Immature natural killer cell (primary cell): ENCODE results near the gene PCBP3. TPM values are rescaled to one million over a fixed set of nuclear protein-coding genes. Genes with fewer than 3 reads are reported as not detected.
"Not testable (repeated sequence)": the region's sequence is repeated elsewhere in the genome, so short reads cannot be mapped to it uniquely, and the experiment has no call there.

Source experiments
- DNase-seq, 3 donors: peaks; one replicate each; pipeline ENCODE4 v3.0.0; 2022; ENCODE audit warnings: mixed read lengths in 1 of 3
- H3K27ac Mint-ChIP-seq, 6 donors: one replicate each; pipeline ENCODE4 v1.8.0; 2020; ENCODE audit warnings: mixed read lengths in 6 of 6, mild to moderate bottlenecking in 5 of 6, inconsistent platforms in 4 of 6, moderate library complexity in 3 of 6
- H3K27me3 Mint-ChIP-seq, 3 donors: one replicate each; pipeline ENCODE4 v1.8.0; 2020 to 2021; ENCODE audit warnings: low read depth in 3 of 3, mild to moderate bottlenecking in 3 of 3, mixed read lengths in 3 of 3, moderate library complexity in 3 of 3, inconsistent platforms in 1 of 3
- H3K36me3 Mint-ChIP-seq, 3 donors: one replicate each; pipeline ENCODE4 v1.8.0; 2020; ENCODE audit warnings: mixed read lengths in 3 of 3, inconsistent platforms in 2 of 3, mild to moderate bottlenecking in 2 of 3
- H3K4me1 Mint-ChIP-seq, 2 donors: one replicate each; pipeline ENCODE4 v1.8.0; 2020; ENCODE audit warnings: inconsistent platforms in 2 of 2, mild to moderate bottlenecking in 2 of 2, mixed read lengths in 2 of 2, moderate library complexity in 1 of 2
- H3K4me3 Mint-ChIP-seq, 5 donors: one replicate each; pipeline ENCODE4 v1.8.0; 2020; ENCODE audit warnings: mild to moderate bottlenecking in 5 of 5, mixed read lengths in 5 of 5, inconsistent platforms in 3 of 5, moderate library complexity in 3 of 5
- H3K9me3 Mint-ChIP-seq, 6 donors: one replicate each; pipeline ENCODE4 v1.8.0; 2020; ENCODE audit warnings: mild to moderate bottlenecking in 6 of 6, mixed read lengths in 6 of 6, inconsistent platforms in 4 of 6, moderate library complexity in 3 of 6
- polyA plus RNA-seq, 3 donors: library from polyadenylated mRNA; unstranded; fragments of 300-500 nt; fragmentation: Illumina TruSeq; gene quantifications; one replicate each; pipeline ENCODE4 v1.2.3, GENCODE V29; 2021

PCBP3 gene
- polyA plus RNA-seq, 3 donors from 2014 or later, result 0.27 to 0.71 TPM; not detected in 1

DNA sequence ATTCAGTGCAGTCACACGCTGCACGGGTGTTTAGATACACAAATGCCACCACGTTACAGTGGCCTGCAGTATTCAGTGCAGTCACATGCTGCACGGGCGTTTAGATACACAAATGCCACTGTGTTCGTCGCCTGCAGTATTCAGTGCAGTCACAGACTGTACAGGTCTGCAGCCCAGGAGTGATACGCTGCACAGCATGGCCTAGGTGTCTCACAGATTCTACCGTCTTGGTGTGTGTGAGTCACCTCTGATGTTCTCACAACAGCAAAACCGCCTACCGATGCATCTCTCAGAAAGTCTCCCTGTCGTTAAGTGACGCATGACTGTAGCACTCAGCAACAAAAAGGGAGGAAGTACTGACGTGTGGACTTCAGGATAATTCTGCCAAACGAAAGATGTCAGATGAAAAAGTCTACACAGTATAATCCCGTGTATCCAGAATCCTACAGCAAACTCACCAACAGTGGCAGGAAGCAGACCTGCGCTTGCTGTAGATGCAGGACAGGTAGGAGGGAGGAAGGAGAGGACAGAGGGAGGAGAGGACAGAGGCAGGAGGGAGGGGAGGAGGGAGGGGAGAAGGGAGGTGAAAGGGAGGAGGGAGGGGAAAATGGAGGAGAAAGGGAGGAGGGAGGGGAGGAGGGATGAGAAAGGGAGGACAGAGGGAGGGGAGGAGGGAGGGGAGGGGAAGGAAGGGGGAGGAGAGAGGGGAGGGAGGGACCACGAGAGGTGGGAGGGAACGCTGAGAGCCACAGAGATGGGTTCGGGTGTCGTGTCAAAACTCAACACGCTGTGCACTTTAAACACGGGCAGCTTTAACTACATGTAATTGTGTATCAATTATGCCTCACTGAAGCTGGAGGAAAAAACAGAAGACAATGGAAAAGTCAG lies 36.3 kb upstream of the PCBP3 start:
- Mint-ChIP-seq H3K4me3 (no peak overlapping the region), H3K27ac (no peak overlapping the region), H3K36me3 (peaks cover 7 to 14% (median 12%) of the 10 kb centered on the region in 3 donors), H3K9me3 (peaks cover 7 to 22% (median 16%) of the 10 kb centered on the region in 6 donors), H3K4me1 (no peaks in the 10 kb centered on the region), H3K27me3 (peaks cover 0 to 8% (median 5%) of the 10 kb centered on the region in 3 donors)
- DNase-seq, result no peak

DNA sequence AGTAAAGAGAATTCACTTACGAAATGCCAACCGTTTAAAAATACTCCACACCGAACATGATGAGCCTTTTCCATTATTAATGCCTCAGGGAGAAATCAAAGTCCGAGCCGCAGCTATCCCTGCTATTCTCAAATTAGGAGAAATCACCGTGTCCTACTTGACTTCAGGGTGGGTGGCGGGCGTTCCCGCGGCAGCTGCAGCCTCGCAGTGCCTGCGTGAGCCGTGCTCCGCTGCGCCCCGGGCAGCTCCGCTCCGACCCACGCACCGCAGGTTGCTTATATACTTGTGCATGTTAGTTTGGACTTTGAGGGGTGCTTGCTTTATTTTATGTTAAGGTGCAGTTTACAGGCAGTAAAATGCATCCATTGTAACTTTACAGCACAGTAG lies 35.6 kb upstream of the PCBP3 start:
- Mint-ChIP-seq H3K9me3 (peaks cover 5 to 16% (median 15%) of the 10 kb centered on the region in 6 donors), H3K27ac (no peak overlapping the region), H3K4me3 (no peak overlapping the region), H3K36me3 (peaks cover 7 to 14% (median 12%) of the 10 kb centered on the region in 3 donors), H3K27me3 (peaks cover 0 to 8% (median 5%) of the 10 kb centered on the region in 3 donors), H3K4me1 (no peaks in the 10 kb centered on the region)
- no peak for DNase-seq

DNA sequence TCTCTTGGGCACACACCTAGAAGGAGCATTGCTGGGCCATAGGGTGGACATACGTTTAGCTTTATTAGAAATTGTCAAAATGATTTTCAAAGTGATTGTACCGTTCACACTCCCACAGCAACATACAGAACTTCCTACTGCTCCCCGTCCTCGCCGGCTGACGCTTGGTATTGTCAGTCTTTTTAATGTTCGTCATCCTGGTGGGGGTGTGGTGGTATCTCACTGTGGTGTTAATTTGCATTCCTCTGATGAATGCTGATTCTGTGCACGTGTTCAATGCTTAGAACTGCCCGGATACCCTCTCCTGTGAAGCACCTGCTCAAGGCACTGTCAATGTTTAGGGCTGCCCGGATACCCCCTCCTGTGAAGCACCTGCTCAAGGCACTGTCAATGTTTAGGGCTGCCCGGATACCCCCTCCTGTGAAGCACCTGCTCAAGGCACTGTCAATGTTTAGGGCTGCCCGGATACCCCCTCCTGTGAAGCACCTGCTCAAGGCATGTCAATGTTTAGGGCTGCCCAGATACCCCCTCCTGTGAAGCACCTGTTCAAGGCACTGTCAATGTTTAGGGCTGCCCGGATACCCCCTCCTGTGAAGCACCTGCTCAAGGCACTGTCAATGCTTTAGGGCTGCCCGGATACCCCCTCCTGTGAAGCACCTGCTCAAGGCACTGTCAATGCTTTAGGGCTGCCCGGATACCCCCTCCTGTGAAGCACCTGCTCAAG lies 34.6 kb upstream of the PCBP3 start:
- H3K36me3 Mint-ChIP-seq, H3K4me1 Mint-ChIP-seq, DNase-seq, H3K27me3 Mint-ChIP-seq, H3K4me3 Mint-ChIP-seq, H3K9me3 Mint-ChIP-seq: not testable (repeated sequence)
- H3K27ac Mint-ChIP-seq, result peak overlapping the region in 1 of 6 donors; percentile 62

DNA sequence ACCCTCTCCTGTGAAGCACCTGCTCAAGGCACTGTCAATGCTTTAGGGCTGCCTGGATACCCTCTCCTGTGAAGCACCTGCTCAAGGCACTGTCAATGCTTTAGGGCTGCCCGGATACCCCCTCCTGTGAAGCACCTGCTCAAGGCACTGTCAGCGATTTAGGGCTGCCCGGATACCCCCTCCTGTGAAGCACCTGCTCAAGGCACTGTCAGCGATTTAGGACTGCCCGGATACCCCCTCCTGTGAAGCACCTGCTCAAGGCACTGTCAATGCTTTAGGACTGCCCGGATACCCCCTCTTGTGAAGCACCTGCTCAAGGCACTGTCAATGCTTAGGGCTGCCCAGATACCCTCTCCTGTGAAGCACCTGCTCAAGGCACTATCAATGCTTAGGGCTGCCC lies 33.9 kb upstream of the PCBP3 start:
- H3K4me1 Mint-ChIP-seq, H3K27ac Mint-ChIP-seq, H3K27me3 Mint-ChIP-seq, DNase-seq, H3K9me3 Mint-ChIP-seq, H3K4me3 Mint-ChIP-seq, H3K36me3 Mint-ChIP-seq: not testable (repeated sequence)

DNA sequence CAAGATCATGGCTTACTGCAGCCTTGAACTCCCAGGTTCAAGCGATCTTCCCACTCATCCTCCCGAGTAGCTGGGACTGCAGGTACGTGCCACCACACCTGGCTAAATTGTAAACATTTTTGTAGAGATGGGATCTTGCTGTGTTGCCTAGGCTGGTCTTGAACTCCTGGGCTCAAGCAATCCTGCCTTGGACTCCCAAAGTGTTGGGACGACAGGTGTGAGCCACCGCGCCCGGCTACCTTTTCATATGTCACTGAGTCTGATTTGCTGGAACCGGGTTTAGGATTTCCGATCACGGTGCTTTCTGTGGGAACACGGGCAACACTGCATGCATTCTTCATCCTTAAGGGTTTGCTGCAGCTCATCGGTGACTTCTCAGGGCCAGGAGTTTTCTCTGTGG lies 32.2 kb upstream of the PCBP3 start:
- peak overlapping the region in 1 of 6 donors; percentile 96 for H3K27ac Mint-ChIP-seq
- DNase-seq, result no peak
- H3K9me3 Mint-ChIP-seq, result no peaks in the 10 kb centered on the region
- no peaks in the 10 kb centered on the region for H3K36me3 Mint-ChIP-seq
- H3K4me1 Mint-ChIP-seq, result peaks cover 22 to 24% of the 10 kb centered on the region in 2 donors
- no peak overlapping the region for H3K4me3 Mint-ChIP-seq
- H3K27me3 Mint-ChIP-seq, result peaks cover 2 to 18% (median 7%) of the 10 kb centered on the region in 3 donors

DNA sequence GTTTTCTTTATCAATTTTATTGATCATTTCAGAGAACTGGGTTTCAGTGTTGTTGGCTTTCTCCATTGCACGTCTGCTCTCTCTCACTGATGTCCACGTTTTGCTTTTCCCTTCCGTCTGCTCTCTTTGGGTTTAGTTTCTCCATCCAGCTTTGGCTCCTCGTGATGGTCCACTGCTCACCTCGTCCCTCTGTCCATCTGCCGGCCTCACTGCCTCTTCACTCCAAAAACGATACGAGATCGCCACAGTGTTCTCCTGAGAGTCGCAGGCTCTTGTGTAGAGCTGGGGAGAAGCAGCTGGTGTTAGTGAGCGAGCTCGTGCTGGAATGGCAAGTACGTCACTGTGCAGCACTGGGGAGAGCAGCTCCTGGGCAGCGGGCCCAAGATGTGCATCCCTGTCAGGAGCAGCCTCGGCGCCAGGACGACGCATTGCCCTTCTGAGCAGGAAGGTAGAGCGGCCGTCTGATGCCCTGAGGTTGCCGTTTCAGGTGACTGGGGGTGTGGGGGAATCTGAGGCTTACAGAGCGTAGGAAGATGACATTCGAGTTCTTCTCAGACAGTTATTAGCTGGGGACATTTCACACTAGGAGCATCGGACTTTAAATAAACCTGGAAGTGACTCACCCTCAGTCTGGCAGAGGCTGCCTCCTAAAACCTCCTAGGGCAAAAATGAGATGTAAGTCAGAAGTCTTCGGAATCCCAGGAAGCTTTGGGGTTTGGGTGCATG lies 31.4 kb upstream of the PCBP3 start:
- peaks cover 2 to 18% (median 7%) of the 10 kb centered on the region in 3 donors for H3K27me3 Mint-ChIP-seq
- H3K4me1 Mint-ChIP-seq, result peaks cover 22 to 24% of the 10 kb centered on the region in 2 donors
- H3K9me3 Mint-ChIP-seq, result no peaks in the 10 kb centered on the region
- no peak overlapping the region for H3K4me3 Mint-ChIP-seq
- no peak for DNase-seq
- no peaks in the 10 kb centered on the region for H3K36me3 Mint-ChIP-seq
- H3K27ac Mint-ChIP-seq, result peak overlapping the region in 3 of 6 donors; percentile 64 to 96 (median 76)

DNA sequence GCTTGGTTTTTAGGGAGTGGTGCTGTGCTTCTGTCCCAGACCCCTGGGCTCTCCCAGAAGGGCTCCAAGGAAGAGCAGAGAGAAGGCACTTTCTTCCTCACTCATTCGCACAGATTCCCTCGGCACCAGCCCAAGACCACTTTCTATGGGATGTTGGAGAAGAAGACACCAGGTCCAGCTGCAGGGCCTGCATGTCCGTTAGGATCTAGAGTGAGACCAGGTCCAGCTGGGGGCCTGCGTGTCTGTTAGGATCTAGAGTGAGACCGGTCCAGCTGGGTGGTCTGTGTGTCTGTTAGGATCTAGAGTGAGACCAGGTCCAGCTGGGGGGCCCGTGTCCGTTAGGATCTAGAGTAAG lies 30.9 kb upstream of the PCBP3 start:
- H3K4me3 Mint-ChIP-seq, DNase-seq, H3K36me3 Mint-ChIP-seq, H3K9me3 Mint-ChIP-seq: not testable (repeated sequence)
- Mint-ChIP-seq H3K4me1 (peaks cover 22 to 24% of the 10 kb centered on the region in 2 donors), H3K27ac (peak overlapping the region in 4 of 6 donors; percentile 55 to 96 (median 70)), H3K27me3 (peaks cover 2 to 18% (median 8%) of the 10 kb centered on the region in 3 donors)

DNA sequence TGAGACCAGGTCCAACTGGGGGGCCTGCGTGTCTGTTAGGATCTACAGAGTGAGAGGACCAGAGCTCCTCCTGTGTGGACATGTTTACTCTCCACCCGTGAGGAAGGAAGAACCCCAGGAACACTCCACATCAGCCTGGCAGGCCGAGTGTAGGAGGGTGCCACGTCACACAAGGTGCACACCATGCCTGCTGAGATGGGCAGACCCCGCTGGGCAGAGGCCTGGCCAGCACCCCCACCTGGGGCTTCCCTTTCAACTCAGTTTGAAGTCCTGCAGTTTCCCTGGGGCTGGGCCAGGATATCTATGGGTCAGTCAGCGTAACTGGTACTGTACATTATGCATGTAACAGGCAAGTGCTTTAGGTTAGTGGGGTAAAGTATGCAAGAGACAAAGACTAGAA lies 30.1 kb upstream of the PCBP3 start:
- peak overlapping the region in 5 of 6 donors; percentile 72 to 96 (median 85) for H3K27ac Mint-ChIP-seq
- peaks cover 22 to 24% of the 10 kb centered on the region in 2 donors for H3K4me1 Mint-ChIP-seq
- peak overlapping the region in 3 of 5 donors; percentile 25 to 64 (median 30) for H3K4me3 Mint-ChIP-seq
- H3K27me3 Mint-ChIP-seq, result peaks cover 2 to 18% (median 10%) of the 10 kb centered on the region in 3 donors
- H3K36me3 Mint-ChIP-seq, result no peaks in the 10 kb centered on the region
- H3K9me3 Mint-ChIP-seq, result no peaks in the 10 kb centered on the region
- DNase-seq, result no peak

DNA sequence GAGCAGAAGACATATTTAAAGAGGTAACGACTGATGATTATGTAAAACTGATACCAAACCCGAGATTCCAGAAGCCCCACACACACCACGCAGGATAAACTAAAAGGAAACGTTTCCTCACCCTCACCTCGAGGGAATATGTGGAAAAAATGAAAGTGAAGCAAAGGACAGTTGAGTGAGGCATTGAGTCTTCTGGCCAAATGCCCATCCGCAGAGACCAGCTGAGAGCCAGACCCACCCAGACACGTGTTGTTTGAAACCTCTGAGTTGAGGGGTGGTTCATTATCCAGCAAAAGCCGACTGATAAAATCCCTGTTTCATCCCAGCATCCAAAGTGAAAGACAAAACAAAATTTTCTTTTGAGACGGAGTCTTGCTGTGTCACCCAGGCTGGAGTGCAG lies 29.6 kb upstream of the PCBP3 start:
- no peak for DNase-seq
- Mint-ChIP-seq H3K4me3 (peak overlapping the region in 3 of 5 donors; percentile 25 to 64 (median 30)), H3K36me3 (no peaks in the 10 kb centered on the region), H3K27me3 (peaks cover 2 to 17% (median 10%) of the 10 kb centered on the region in 3 donors), H3K9me3 (no peaks in the 10 kb centered on the region), H3K27ac (peak overlapping the region in 5 of 6 donors; percentile 72 to 96 (median 85)), H3K4me1 (peaks cover 22 to 24% of the 10 kb centered on the region in 2 donors)

DNA sequence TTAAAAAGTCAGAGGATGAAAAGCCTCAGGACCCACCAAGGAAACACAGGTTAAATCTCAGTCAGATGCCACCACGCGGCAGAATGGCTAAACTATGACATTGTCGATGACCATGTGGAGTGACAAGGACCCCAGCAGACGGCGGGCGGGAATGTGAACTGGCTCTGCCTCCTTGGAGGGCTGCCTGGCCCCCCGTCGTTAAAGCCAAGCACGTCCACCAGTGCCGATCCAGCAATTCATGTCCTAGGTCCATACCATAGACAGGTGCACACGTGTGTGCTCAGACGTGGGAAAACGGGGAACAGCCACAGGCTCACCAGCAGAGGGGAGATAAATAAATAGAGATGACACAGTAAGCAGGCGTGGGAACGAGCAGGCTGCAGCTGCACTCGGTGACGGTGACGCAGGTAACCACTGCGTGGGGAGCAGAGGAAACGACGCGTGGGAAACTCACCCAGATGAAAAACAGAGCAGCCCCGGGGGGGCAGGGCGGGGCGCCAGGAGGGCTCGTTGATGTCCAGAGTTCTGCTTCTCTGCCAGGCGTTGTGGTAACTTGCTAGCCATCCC lies 28.3 kb upstream of the PCBP3 start:
- Mint-ChIP-seq H3K9me3 (no peaks in the 10 kb centered on the region), H3K27ac (peak overlapping the region; percentile 90 to 99 (median 94)), H3K36me3 (no peaks in the 10 kb centered on the region), H3K4me1 (peaks cover 22 to 24% of the 10 kb centered on the region in 2 donors), H3K4me3 (peak overlapping the region; percentile 76 to 91 (median 83)), H3K27me3 (peaks cover 2 to 17% (median 12%) of the 10 kb centered on the region in 3 donors)
- peak; percentile 80 to 89 (median 80) for DNase-seq

DNA sequence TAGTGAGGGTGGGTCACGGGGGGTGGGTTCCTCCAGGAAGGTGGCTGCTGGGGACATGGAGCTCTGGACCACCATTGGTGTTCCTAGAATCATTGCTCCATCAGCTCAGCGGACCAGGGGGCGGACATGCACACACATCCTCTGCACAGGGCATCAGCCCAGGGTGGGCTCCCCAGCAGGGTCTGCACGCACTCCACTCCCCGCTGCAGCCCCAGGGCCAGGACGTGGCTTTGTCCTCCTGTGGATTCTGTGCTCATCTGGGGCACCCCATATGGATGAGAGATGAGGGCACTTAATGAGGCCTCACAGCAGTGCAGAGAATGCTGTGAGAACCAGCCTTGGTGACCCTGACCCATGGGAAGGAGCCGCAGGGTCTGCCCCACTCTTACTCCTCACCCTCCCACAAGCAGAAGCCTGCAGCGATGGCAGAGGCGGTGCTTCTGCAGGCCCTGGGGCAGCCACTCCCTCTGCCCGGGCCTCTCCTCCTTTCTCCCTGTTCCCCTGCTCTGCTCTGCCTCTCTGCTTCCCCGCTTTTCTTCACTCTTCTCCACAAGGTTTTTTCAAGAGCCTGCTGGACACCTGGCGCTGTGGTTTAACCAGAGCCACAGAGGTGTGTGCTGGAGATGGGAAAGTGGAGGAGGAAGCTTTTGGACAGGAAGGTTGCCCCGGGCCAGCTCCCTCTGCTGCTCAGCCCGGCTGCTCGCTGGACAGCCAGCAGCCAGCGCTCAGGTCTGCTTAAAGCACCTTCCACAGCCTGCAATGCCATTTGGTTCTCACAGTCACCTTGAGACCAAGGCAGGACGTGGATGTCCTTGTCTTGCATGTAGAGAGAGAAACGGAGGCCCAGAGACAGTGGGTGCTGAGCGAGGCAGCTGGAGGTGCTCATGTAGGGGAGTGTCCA lies 26.3 kb upstream of the PCBP3 start:
- Mint-ChIP-seq H3K27ac (peak overlapping the region in 5 of 6 donors; percentile 34 to 99 (median 82)), H3K36me3 (no peaks in the 10 kb centered on the region)

DNA sequence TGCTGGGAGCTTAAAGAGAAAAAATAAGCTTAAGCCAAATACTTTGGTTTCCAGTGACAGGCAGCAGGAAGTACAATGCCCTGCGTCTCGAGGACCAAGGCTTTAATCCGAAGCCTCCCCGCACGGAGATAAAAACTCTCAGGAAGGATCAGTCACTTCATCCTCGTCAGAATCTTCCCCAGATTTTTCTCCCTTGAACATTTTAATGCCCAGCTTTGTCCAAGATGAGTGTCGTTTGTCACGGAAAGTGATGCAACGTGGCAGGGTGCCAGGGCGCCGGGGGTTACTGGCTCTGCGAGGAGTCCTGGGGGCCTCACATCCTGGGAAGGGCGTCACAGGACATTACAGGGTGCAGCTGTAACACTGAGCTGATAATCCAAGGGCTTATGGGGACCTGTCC lies 25.2 kb upstream of the PCBP3 start:
- DNase-seq, result no peak
- peaks cover 22 to 24% of the 10 kb centered on the region in 2 donors for H3K4me1 Mint-ChIP-seq
- peak overlapping the region in 4 of 6 donors; percentile 17 to 96 (median 74) for H3K27ac Mint-ChIP-seq
- H3K27me3 Mint-ChIP-seq, result peaks cover 2 to 14% (median 12%) of the 10 kb centered on the region in 3 donors
- no peaks in the 10 kb centered on the region for H3K9me3 Mint-ChIP-seq
- no peaks in the 10 kb centered on the region for H3K36me3 Mint-ChIP-seq
- peak overlapping the region in 1 of 5 donors; percentile 51 for H3K4me3 Mint-ChIP-seq

More for the DNA sequence above, 26.3 kb upstream of the PCBP3 start:
- no peak for DNase-seq
- Mint-ChIP-seq H3K9me3 (no peaks in the 10 kb centered on the region), H3K4me3 (no peak overlapping the region), H3K4me1 (peaks cover 22 to 24% of the 10 kb centered on the region in 2 donors), H3K27me3 (peaks cover 2 to 12% (median 12%) of the 10 kb centered on the region in 3 donors)
